Panc1 (cell line): ENCODE data around the gene FTO. TPM values are rescaled to one million over a fixed set of nuclear protein-coding genes. Genes with fewer than 3 reads are reported as not detected.

Experiments
- ATAC-seq: fragments of 200-7000 bp; cut with Tn5 transposase; 2 replicates; pipeline ENCODE4 v1.9.1; 2020; ENCODE audit warnings: mild to moderate bottlenecking, moderate library complexity
- BruUV-seq: library from RNA; stranded (reverse); fragments of 400-500 nt; replicated peaks from 2 replicates; lab custom pipeline; 2021; lab: Mats Ljungman, UMichigan
- CTCF ChIA-PET: fragments of 300-600 bp; sonication (Branson Sonifier 250); formaldehyde crosslinking; loops from one replicate; lab custom pipeline; 2022; ENCODE audit warnings: antibody characterized with exemption; lab: Charles Lee
- POLR2A ChIA-PET: fragments of 300-600 bp; sonication (Branson Sonifier 250); formaldehyde crosslinking; loops from one replicate; lab custom pipeline; 2022; ENCODE audit warnings: antibody characterized with exemption; lab: Charles Lee
- DNase-seq: peaks from one replicate; pipeline ENCODE4 v3.0.0-alpha.2; 2010; ENCODE audit warnings: low read depth, low spot score
- H3K27ac ChIP-seq: 2 replicates; pipeline ENCODE4 v1.5.1; 2011; ENCODE audit warnings: mild to moderate bottlenecking, low read length, inconsistent platforms
- H3K27me3 ChIP-seq: fragments of 200-500 bp; sonication (Bioruptor generic); 2 replicates; pipeline ENCODE4 v1.6.0; 2014; ENCODE audit warnings: low read length, inconsistent platforms; ENCODE audit not compliant: control insufficient read depth, insufficient read depth
- H3K36me3 ChIP-seq: fragments of 200-500 bp; sonication (Bioruptor generic); 2 replicates; pipeline ENCODE4 v1.5.1; 2014; ENCODE audit warnings: inconsistent platforms, mild to moderate bottlenecking, low read length, moderate library complexity; ENCODE audit not compliant: control insufficient read depth, insufficient read depth
- H3K4me1 ChIP-seq: 2 replicates; pipeline ENCODE4 v1.5.1; 2011; ENCODE audit warnings: inconsistent platforms, mild to moderate bottlenecking, low read length, moderate library complexity; ENCODE audit not compliant: control insufficient read depth, insufficient read depth
- H3K4me3 ChIP-seq, 2 experiments: 2 replicates each; pipeline ENCODE4 v1.5.1; 2011 to 2012; ENCODE audit warnings: low read depth in 2 of 2, low read length in 2 of 2, mild to moderate bottlenecking in 2 of 2, inconsistent platforms in 1 of 2, moderate library complexity in 1 of 2
- H3K9me3 ChIP-seq: fragments of 200-500 bp; sonication (Bioruptor generic); 2 replicates; pipeline ENCODE4 v1.5.1; 2014; ENCODE audit warnings: low read depth, mild to moderate bottlenecking, inconsistent platforms, low read length, moderate library complexity; ENCODE audit not compliant: control insufficient read depth, insufficient read depth
- POLR2AphosphoS5 ChIP-seq: IDR thresholded peaks from 2 replicates; pipeline ENCODE4 v1.6.1; 2012; ENCODE audit warnings: mild to moderate bottlenecking, low read depth, low read length, moderate library complexity
- SIN3A ChIP-seq: IDR thresholded peaks from 2 replicates; pipeline ENCODE4 v1.6.1; 2012; ENCODE audit warnings: low read depth, mild to moderate bottlenecking, low read length, moderate library complexity, borderline replicate concordance; ENCODE audit not compliant: insufficient read depth
- TCF7L2 ChIP-seq: IDR thresholded peaks from 2 replicates; pipeline ENCODE4 v1.6.1; 2011; ENCODE audit warnings: mild to moderate bottlenecking, low read depth, low read length, inconsistent platforms
- in situ Hi-C: cut with HindIII; loops from 2 replicates; pipeline ENCODE4 v1.10.0; 2016; ENCODE audit warnings: low sequenced_read_pairs, low pct_unique_long_range_greater_than_20kb
- intact Hi-C: fragments of 100-400 bp; cut with micrococcal nuclease; formaldehyde crosslinking; loops from one replicate; pipeline ENCODE4 v1.10.0; 2022; ENCODE audit not compliant: unreplicated experiment
- total RNA-seq: library from RNA; stranded (reverse); gene quantifications from one replicate; pipeline ENCODE4 v1.2.1, GENCODE V29; 2021; ENCODE audit not compliant: unreplicated experiment
- TF ChIP-seq, protein P1 (sequence below), 2 experiments: IDR thresholded peaks; 2 replicates each; pipeline ENCODE4 v1.6.1; 2011 to 2012; ENCODE audit warnings: low read depth in 2 of 2, control low read depth in 1 of 2, low read length in 1 of 2, mild to moderate bottlenecking in 1 of 2, moderate library complexity in 1 of 2; ENCODE audit not compliant: insufficient read depth in 1 of 2
- TF ChIP-seq, protein P2 (sequence below): fragments of 450-650 bp; IDR thresholded peaks from 2 replicates; pipeline ENCODE4 v1.5.1; 2017; ENCODE audit warnings: mild to moderate bottlenecking

The FTO gene
- total RNA-seq, 1 experiment from 2014 or later, result 38.2 TPM

DNA sequence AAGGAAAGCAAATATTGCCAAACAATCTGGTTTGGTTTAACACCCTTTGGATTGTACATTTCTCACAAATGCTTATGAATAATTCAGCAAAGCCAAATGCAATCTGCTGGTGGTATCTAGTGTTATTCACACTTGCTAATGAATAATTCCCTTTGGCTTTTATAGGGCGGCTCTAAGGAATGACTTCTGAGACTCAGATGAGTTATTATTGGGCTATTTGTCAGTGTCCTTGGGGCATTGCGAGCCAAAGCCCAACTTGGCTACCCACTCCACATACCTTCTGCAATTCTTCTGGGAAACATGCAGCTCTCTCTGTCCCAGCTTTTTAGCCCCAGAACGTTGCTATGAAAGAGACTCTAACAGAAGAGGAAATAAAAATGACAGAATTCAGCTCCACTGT, 41.1 kb downstream of the FTO start:
- ATAC-seq, result peak; percentile 69
- Histone ChIP-seq H3K4me3 (no peak overlapping the region), H3K27me3 (no peaks in the 10 kb centered on the region), H3K9me3 (no peaks in the 10 kb centered on the region), H3K4me1 (peaks cover 22% of the 10 kb centered on the region), H3K27ac (peak overlapping the region; percentile 85), H3K36me3 (no peaks in the 10 kb centered on the region)
- DNase-seq, result no peak
- no TSS peak for BruUV-seq
- in situ Hi-C loops (no loop called here), intact Hi-C loops (loop anchor here (10.0 kb wide), 1 partner anchor 190 kb away; no protein-coding TSS in a partner anchor)
- TF ChIP-seq POLR2AphosphoS5, result no peak
- TF ChIP-seq TCF7L2, result peak; percentile 77
- ChIA-PET CTCF (interaction anchor here (0.6 kb wide), 2 partner anchors 76 to 133 kb away, joined by 3 to 9 read pairs; no protein-coding TSS in a partner anchor), POLR2A (interaction anchor here (0.6 to 1.1 kb wide), 2 partner anchors 11 to 30 kb away, joined by 3 to 4 read pairs; no protein-coding TSS in a partner anchor)

DNA sequence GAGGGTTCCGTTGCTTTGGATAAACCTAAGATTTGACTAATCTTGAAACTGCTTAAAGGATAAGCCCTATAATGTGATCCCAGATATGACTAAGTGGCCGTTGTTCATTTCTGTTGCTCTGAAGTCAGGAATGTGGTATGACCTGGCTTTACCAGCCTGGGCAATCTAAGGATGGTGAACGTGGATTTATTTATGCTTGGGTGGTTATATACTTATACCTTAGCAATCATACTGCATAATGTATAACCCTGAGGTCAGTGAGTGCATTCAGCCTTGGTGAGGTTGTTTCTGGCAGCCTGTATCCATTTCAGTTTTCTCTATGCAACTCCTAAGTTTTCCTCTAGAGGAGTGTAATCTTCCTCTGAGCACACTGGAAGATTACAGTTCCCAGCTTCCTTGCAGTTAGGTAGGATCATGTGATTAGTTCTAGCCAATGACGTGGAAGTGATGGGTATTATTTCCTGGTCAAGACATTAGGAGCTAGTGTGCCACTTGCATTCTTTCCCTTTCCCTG, 41.9 kb downstream of the FTO start:
- in situ Hi-C loops (no loop called here), intact Hi-C loops (loop anchor here (10.0 kb wide), 1 partner anchor 191 kb away; no protein-coding TSS in a partner anchor)
- Histone ChIP-seq H3K36me3 (no peaks in the 10 kb centered on the region), H3K9me3 (no peaks in the 10 kb centered on the region), H3K4me3 (no peak overlapping the region; a peak in 1 of 4 replicates), H3K27me3 (no peaks in the 10 kb centered on the region), H3K4me1 (peaks cover 22% of the 10 kb centered on the region), H3K27ac (peak overlapping the region; percentile 85)
- TF ChIP-seq POLR2AphosphoS5 (no peak), TCF7L2 (no peak), SIN3A (no peak)
- TF ChIP-seq, protein P1, sequence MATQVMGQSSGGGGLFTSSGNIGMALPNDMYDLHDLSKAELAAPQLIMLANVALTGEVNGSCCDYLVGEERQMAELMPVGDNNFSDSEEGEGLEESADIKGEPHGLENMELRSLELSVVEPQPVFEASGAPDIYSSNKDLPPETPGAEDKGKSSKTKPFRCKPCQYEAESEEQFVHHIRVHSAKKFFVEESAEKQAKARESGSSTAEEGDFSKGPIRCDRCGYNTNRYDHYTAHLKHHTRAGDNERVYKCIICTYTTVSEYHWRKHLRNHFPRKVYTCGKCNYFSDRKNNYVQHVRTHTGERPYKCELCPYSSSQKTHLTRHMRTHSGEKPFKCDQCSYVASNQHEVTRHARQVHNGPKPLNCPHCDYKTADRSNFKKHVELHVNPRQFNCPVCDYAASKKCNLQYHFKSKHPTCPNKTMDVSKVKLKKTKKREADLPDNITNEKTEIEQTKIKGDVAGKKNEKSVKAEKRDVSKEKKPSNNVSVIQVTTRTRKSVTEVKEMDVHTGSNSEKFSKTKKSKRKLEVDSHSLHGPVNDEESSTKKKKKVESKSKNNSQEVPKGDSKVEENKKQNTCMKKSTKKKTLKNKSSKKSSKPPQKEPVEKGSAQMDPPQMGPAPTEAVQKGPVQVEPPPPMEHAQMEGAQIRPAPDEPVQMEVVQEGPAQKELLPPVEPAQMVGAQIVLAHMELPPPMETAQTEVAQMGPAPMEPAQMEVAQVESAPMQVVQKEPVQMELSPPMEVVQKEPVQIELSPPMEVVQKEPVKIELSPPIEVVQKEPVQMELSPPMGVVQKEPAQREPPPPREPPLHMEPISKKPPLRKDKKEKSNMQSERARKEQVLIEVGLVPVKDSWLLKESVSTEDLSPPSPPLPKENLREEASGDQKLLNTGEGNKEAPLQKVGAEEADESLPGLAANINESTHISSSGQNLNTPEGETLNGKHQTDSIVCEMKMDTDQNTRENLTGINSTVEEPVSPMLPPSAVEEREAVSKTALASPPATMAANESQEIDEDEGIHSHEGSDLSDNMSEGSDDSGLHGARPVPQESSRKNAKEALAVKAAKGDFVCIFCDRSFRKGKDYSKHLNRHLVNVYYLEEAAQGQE (IDR thresholded peaks at IDR 0.05; ENCODE audit: insufficient read depth in 1 of 2, low read depth in 2 of 2, low read length in 1 of 2), result no peak
- TF ChIP-seq, protein P2, sequence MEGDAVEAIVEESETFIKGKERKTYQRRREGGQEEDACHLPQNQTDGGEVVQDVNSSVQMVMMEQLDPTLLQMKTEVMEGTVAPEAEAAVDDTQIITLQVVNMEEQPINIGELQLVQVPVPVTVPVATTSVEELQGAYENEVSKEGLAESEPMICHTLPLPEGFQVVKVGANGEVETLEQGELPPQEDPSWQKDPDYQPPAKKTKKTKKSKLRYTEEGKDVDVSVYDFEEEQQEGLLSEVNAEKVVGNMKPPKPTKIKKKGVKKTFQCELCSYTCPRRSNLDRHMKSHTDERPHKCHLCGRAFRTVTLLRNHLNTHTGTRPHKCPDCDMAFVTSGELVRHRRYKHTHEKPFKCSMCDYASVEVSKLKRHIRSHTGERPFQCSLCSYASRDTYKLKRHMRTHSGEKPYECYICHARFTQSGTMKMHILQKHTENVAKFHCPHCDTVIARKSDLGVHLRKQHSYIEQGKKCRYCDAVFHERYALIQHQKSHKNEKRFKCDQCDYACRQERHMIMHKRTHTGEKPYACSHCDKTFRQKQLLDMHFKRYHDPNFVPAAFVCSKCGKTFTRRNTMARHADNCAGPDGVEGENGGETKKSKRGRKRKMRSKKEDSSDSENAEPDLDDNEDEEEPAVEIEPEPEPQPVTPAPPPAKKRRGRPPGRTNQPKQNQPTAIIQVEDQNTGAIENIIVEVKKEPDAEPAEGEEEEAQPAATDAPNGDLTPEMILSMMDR, result peak; percentile 23; the same call in 1 of the 2 replicates
- no TSS peak for BruUV-seq
- ChIA-PET CTCF (interaction anchor here (0.6 kb wide), 1 partner anchor 132 kb away, joined by 3 read pairs; no protein-coding TSS in a partner anchor), POLR2A (no interaction called here)
- DNase-seq (no peak), ATAC-seq (peak; percentile 80)

DNA sequence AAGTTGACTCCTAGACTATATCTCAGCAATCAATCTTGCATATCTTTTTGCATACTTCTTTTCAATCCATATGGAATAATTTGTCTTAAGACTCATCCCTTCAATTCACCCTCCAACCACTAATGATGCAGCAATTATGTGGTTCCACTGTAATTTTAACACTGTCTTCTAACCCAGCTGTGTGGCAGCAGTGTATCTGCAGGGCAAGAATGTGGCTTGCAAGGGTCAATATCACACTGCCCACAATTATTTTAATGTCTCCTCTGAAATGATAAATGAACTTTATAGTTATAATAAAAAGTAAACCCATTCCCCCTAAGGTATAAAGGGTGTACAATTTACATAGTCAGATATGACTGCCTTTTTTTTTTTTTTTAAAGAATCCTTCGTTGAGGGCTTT, 48.6 kb downstream of the FTO start:
- H3K27ac ChIP-seq, result peak overlapping the region; percentile 71; the same call in 1 of the 2 replicates
- TF ChIP-seq, protein P2, result no peak
- no peak for TF ChIP-seq SIN3A
- TF ChIP-seq, protein P1 (IDR thresholded peaks at IDR 0.05; ENCODE audit: insufficient read depth in 1 of 2, low read depth in 2 of 2, low read length in 1 of 2), result no peak
- TF ChIP-seq POLR2AphosphoS5, result no peak
- no peak for TF ChIP-seq TCF7L2
- DNase-seq (no peak), ATAC-seq (peak; percentile 74)
- no peaks in the 10 kb centered on the region for H3K27me3 ChIP-seq
- no TSS peak for BruUV-seq
- in situ Hi-C loops, result no loop called here
- ChIA-PET POLR2A (no interaction called here), CTCF (no interaction called here)
- H3K36me3 ChIP-seq, result no peaks in the 10 kb centered on the region
- intact Hi-C loops, result no loop called here
- H3K4me1 ChIP-seq, result peaks cover 34% of the 10 kb centered on the region
- H3K4me3 ChIP-seq, result no peak overlapping the region
- H3K9me3 ChIP-seq, result no peaks in the 10 kb centered on the region
